Measurements from ENCODE around the gene SLC35F4. TPM values are rescaled to one million over a fixed set of nuclear protein-coding genes. Genes with fewer than 3 reads are reported as not detected.
"Not testable (repeated sequence)": the region's sequence is repeated elsewhere in the genome, so short reads cannot be mapped to it uniquely, and the experiment has no call there.

SLC35F4 gene
- total RNA-seq, 2 donors from 2014 or later, result not detected

DNA sequence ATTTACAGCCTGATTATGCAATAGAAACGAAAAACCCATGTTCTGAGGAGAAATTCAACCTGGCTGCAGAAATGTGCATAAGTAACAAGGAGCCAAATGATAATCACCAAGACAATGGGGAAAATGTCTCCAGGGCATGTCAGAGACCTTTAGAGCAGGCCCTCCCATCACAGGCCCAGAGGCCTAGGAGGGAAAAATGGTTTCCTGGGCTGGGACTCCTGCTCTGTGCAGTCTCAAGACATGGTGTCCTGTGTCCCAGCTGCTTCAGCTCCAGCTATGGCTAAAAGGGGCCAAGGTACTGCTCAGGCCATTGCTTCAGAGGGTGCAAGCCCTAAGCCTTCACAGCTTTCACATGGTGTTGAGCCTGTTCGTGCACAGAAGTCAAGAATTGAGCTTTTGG, 156.0 kb downstream of the SLC35F4 start:
- no peak overlapping the region for H3K9ac ChIP-seq (ENCODE audit: extremely low read depth, low read length, poor library complexity, severe bottlenecking)
- H3K4me1 ChIP-seq (ENCODE audit: control insufficient read depth, insufficient read depth, low read length), result peaks cover 3% of the 10 kb centered on the region
- Mint-ChIP-seq H3K4me3 (no peak overlapping the region), H3K27ac (no peak overlapping the region), H3K36me3 (ENCODE audit: low read depth) (no peaks in the 10 kb centered on the region), H3K4me1 (peaks cover 22% of the 10 kb centered on the region), H3K27me3 (ENCODE audit: insufficient read depth) (peaks cover 49% of the 10 kb centered on the region), H3K9me3 (peaks cover 43% of the 10 kb centered on the region)
- H3K4me3 ChIP-seq (ENCODE audit: low read length), result peak overlapping the region; percentile 53
- no peak overlapping the region for H3K27ac ChIP-seq (ENCODE audit: low read depth, low read length)
- no peaks in the 10 kb centered on the region for H3K36me3 ChIP-seq (ENCODE audit: control insufficient read depth, insufficient read depth, low read length)
- TF ChIP-seq, protein P1, sequence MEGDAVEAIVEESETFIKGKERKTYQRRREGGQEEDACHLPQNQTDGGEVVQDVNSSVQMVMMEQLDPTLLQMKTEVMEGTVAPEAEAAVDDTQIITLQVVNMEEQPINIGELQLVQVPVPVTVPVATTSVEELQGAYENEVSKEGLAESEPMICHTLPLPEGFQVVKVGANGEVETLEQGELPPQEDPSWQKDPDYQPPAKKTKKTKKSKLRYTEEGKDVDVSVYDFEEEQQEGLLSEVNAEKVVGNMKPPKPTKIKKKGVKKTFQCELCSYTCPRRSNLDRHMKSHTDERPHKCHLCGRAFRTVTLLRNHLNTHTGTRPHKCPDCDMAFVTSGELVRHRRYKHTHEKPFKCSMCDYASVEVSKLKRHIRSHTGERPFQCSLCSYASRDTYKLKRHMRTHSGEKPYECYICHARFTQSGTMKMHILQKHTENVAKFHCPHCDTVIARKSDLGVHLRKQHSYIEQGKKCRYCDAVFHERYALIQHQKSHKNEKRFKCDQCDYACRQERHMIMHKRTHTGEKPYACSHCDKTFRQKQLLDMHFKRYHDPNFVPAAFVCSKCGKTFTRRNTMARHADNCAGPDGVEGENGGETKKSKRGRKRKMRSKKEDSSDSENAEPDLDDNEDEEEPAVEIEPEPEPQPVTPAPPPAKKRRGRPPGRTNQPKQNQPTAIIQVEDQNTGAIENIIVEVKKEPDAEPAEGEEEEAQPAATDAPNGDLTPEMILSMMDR (conservative IDR thresholded peaks at IDR 0.05), result no peak
- no peak for DNase-seq
- H3K27me3 ChIP-seq (ENCODE audit: control insufficient read depth, insufficient read depth, low read length, poor library complexity, severe bottlenecking), result peaks cover 14% of the 10 kb centered on the region
- H3K9me3 ChIP-seq (ENCODE audit: control insufficient read depth, low read length), result peaks cover 36% of the 10 kb centered on the region
- WGBS, 2 experiments (ENCODE audit: insufficient coverage in 1 of 2, insufficient read length in 1 of 2), result 25 to 43% methylated on average over 2 of the region's 2 CpGs

DNA sequence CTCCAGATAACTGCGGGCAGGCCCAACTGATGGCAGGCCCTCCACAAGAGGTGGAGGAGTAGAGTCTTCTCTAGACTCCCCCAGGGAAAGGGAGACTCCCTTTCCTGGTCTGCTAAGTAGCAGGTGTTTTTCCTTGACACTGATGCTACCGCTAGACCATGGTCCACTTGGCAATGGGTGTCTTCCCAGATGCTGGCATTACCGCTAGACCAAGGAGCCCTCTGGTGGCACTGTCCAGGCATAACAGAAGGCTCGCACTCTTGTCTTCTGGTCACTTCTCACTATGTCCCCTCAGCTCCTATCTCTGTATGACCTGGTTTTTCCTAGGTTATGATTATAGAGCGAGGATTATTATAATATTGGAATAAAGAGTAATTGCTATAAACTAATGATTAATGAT, 156.8 kb downstream of the SLC35F4 start:
- H3K9ac ChIP-seq (ENCODE audit: extremely low read depth, low read length, poor library complexity, severe bottlenecking); H3K36me3 Mint-ChIP-seq (ENCODE audit: low read depth); H3K4me3 Mint-ChIP-seq; H3K4me3 ChIP-seq (ENCODE audit: low read length); H3K27ac ChIP-seq (ENCODE audit: low read depth, low read length); H3K27ac Mint-ChIP-seq; H3K4me1 ChIP-seq (ENCODE audit: control insufficient read depth, insufficient read depth, low read length); H3K36me3 ChIP-seq (ENCODE audit: control insufficient read depth, insufficient read depth, low read length): not testable (repeated sequence)
- Histone ChIP-seq H3K27me3 (ENCODE audit: control insufficient read depth, insufficient read depth, low read length, poor library complexity, severe bottlenecking) (peaks cover 14% of the 10 kb centered on the region), H3K9me3 (ENCODE audit: control insufficient read depth, low read length) (peaks cover 36% of the 10 kb centered on the region)
- 83 to 92% methylated on average over 1 to 3 of the region's 5 CpGs for whole genome bisulfite sequencing, 2 experiments (ENCODE audit: insufficient coverage in 1 of 2, insufficient read length in 1 of 2)
- Mint-ChIP-seq H3K9me3 (peaks cover 43% of the 10 kb centered on the region), H3K27me3 (ENCODE audit: insufficient read depth) (peaks cover 50% of the 10 kb centered on the region), H3K4me1 (peaks cover 16% of the 10 kb centered on the region)
- peak; percentile 59 for DNase-seq
- TF ChIP-seq, protein P1 (conservative IDR thresholded peaks at IDR 0.05), result peak; percentile 45

DNA sequence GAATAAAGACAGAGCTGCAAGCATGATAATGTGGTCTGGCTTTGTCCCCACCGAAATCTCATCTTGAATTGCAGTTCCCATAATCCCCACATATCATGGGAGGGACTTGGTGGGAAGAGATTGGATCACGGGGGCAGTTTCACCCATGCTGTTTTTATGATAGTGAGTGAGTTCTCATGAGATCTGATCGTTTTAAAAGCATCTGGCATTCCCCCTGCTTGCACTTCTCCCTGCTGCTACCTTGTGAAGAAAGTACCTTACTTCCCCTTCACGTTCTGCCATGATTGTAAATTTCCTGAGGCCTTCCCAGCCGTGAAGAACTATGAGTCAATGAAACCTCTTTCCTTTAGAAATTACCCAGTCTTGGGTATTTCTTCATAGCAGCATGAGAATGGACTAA, 158.7 kb downstream of the SLC35F4 start:
- no peak overlapping the region for H3K27ac Mint-ChIP-seq
- TF ChIP-seq, protein P1 (conservative IDR thresholded peaks at IDR 0.05), result no peak
- H3K4me1 Mint-ChIP-seq, result peaks cover 3% of the 10 kb centered on the region
- peaks cover 7% of the 10 kb centered on the region for H3K27me3 ChIP-seq (ENCODE audit: control insufficient read depth, insufficient read depth, low read length, poor library complexity, severe bottlenecking)
- H3K9ac ChIP-seq (ENCODE audit: extremely low read depth, low read length, poor library complexity, severe bottlenecking), result no peak overlapping the region
- H3K27me3 Mint-ChIP-seq (ENCODE audit: insufficient read depth), result peaks cover 34% of the 10 kb centered on the region
- DNase-seq, result no peak
- no peak overlapping the region for H3K27ac ChIP-seq (ENCODE audit: low read depth, low read length)
- no peaks in the 10 kb centered on the region for H3K4me1 ChIP-seq (ENCODE audit: control insufficient read depth, insufficient read depth, low read length)
- peaks cover 36% of the 10 kb centered on the region for H3K9me3 ChIP-seq (ENCODE audit: control insufficient read depth, low read length)
- no peak overlapping the region for H3K4me3 ChIP-seq (ENCODE audit: low read length)
- H3K36me3 ChIP-seq (ENCODE audit: control insufficient read depth, insufficient read depth, low read length), result no peaks in the 10 kb centered on the region
- 83 to 84% methylated on average over 2 to 4 of the region's 5 CpGs for WGBS, 2 experiments (ENCODE audit: insufficient coverage in 1 of 2, insufficient read length in 1 of 2)
- H3K9me3 Mint-ChIP-seq, result peaks cover 43% of the 10 kb centered on the region
- no peaks in the 10 kb centered on the region for H3K36me3 Mint-ChIP-seq (ENCODE audit: low read depth)
- no peak overlapping the region for H3K4me3 Mint-ChIP-seq
